ENCODE results near the gene CORT.

GRCh38 chr1:10473145-10473765 lies 23.4 kb downstream of the CORT start:
- no peak for TF ChIP-seq EP300 (IDR thresholded peaks at IDR 0.05)
- TF ChIP-seq, protein P1, sequence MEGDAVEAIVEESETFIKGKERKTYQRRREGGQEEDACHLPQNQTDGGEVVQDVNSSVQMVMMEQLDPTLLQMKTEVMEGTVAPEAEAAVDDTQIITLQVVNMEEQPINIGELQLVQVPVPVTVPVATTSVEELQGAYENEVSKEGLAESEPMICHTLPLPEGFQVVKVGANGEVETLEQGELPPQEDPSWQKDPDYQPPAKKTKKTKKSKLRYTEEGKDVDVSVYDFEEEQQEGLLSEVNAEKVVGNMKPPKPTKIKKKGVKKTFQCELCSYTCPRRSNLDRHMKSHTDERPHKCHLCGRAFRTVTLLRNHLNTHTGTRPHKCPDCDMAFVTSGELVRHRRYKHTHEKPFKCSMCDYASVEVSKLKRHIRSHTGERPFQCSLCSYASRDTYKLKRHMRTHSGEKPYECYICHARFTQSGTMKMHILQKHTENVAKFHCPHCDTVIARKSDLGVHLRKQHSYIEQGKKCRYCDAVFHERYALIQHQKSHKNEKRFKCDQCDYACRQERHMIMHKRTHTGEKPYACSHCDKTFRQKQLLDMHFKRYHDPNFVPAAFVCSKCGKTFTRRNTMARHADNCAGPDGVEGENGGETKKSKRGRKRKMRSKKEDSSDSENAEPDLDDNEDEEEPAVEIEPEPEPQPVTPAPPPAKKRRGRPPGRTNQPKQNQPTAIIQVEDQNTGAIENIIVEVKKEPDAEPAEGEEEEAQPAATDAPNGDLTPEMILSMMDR (IDR thresholded peaks at IDR 0.05) = no peak
